Panc1 (cell line): ENCODE data around the gene PHKA1.

Source experiments
- POLR2AphosphoS5 ChIP-seq: IDR thresholded peaks from 2 replicates; pipeline ENCODE4 v1.6.1; 2012; ENCODE audit warnings: mild to moderate bottlenecking, low read depth, low read length, moderate library complexity
- TCF7L2 ChIP-seq: IDR thresholded peaks from 2 replicates; pipeline ENCODE4 v1.6.1; 2011; ENCODE audit warnings: mild to moderate bottlenecking, low read depth, low read length, inconsistent platforms
- TF ChIP-seq, protein P1 (sequence below): fragments of 450-650 bp; IDR thresholded peaks from 2 replicates; pipeline ENCODE4 v1.5.1; 2017; ENCODE audit warnings: mild to moderate bottlenecking

DNA sequence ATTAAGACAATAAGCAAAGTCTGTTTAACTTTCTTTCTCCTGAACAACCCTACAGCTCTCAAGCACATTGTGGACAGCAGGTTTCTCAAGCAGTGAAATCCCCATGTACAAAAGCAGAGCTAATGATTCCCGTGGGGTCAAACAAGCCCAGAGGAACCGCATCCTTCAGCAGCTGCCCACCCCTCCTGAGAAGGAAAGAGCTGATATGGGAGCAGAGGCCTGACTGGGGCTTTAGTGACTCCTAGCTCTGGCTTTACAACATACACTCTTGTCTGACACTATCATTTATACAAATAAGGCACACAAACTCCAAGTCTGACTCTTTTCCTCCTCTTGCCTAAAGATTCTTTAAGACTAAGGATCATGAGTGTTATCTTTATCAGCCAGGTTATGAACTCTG lies 174.3 kb downstream of the PHKA1 start:
- TF ChIP-seq, protein P1, sequence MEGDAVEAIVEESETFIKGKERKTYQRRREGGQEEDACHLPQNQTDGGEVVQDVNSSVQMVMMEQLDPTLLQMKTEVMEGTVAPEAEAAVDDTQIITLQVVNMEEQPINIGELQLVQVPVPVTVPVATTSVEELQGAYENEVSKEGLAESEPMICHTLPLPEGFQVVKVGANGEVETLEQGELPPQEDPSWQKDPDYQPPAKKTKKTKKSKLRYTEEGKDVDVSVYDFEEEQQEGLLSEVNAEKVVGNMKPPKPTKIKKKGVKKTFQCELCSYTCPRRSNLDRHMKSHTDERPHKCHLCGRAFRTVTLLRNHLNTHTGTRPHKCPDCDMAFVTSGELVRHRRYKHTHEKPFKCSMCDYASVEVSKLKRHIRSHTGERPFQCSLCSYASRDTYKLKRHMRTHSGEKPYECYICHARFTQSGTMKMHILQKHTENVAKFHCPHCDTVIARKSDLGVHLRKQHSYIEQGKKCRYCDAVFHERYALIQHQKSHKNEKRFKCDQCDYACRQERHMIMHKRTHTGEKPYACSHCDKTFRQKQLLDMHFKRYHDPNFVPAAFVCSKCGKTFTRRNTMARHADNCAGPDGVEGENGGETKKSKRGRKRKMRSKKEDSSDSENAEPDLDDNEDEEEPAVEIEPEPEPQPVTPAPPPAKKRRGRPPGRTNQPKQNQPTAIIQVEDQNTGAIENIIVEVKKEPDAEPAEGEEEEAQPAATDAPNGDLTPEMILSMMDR = no peak
- no peak for TF ChIP-seq POLR2AphosphoS5
- no peak for TF ChIP-seq TCF7L2
